ENCODE data around the gene GPR108.
"Not testable (repeated sequence)": the region's sequence is repeated elsewhere in the genome, so short reads cannot be mapped to it uniquely, and the experiment has no call there.

Gene GPR108

GRCh38 chr19:6769006-6769619 is 31.7 kb upstream of the GPR108 start:
- no peak overlapping the region for H3K4me2 ChIP-seq (ENCODE audit: low read length)
- no peaks in the 10 kb centered on the region for H3K36me3 ChIP-seq (ENCODE audit: insufficient read depth, low read length)
- no peak overlapping the region for H3K4me3 ChIP-seq (ENCODE audit: low read length)
- H3K9ac ChIP-seq (ENCODE audit: low read depth, low read length): no peak overlapping the region
- H3K9me3 ChIP-seq (replicated peaks; ENCODE audit: low read length): no peaks in the 10 kb centered on the region
- H3K27me3 ChIP-seq (ENCODE audit: control insufficient read depth, insufficient read depth, low read length): peaks cover 22% of the 10 kb centered on the region
- H3K4me1 ChIP-seq (ENCODE audit: control insufficient read depth, insufficient read depth, low read length): peaks cover 5% of the 10 kb centered on the region

DNA sequence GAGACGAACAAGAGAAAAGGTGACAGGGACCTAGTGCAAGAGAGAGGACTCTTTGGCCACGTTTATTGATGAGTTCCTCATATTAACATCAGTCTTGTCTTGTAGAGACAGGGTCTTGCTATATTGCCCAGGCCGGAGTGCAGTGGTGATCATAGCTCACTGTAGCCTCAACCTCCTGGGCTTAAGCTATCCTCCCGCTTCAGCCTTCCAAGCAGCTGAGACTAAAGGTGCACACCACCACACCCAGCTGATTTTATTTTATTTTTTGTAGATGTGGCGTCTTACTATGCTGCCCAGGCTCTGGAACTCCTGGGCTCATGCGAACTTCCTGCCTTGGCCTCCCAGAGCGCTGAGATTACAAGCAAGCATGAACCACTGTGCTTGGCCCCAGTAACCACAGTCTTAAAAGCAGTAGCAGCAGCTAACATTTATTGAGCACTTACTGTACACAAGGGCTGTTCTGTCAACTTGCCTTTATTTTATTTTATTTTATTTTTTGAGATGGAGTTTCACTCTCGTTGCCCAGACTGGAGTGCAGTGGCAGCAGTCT is 30.9 kb upstream of the GPR108 start:
- Histone ChIP-seq H3K9ac (ENCODE audit: low read depth, low read length) (no peak overlapping the region), H3K9me3 (replicated peaks; ENCODE audit: low read length) (no peaks in the 10 kb centered on the region), H3K4me1 (ENCODE audit: control insufficient read depth, insufficient read depth, low read length) (peaks cover 5% of the 10 kb centered on the region), H3K36me3 (ENCODE audit: insufficient read depth, low read length) (no peaks in the 10 kb centered on the region), H3K4me3 (ENCODE audit: low read length) (no peak overlapping the region), H3K27me3 (ENCODE audit: control insufficient read depth, insufficient read depth, low read length) (peaks cover 22% of the 10 kb centered on the region), H3K4me2 (ENCODE audit: low read length) (no peak overlapping the region)

GRCh38 chr19:6767357-6768235 is 30.2 kb upstream of the GPR108 start, which contains the start of gene SH2D3A:
TSS of gene SH2D3A (minus strand) at chr19:6767435. CDS start at chr19:6763748, 3,687 bp downstream.
- H3K4me3 ChIP-seq (ENCODE audit: low read length): no peak within 1 kb of the TSS
- peaks cover 22% of the 10 kb centered on the region for H3K27me3 ChIP-seq (ENCODE audit: control insufficient read depth, insufficient read depth, low read length)
- H3K4me2 ChIP-seq (ENCODE audit: low read length): peak within 1 kb of the TSS; percentile 25
- no peaks in the 10 kb centered on the region for H3K36me3 ChIP-seq (ENCODE audit: insufficient read depth, low read length)
- no peak within 1 kb of the TSS for H3K9ac ChIP-seq (ENCODE audit: low read depth, low read length)
- H3K9me3 ChIP-seq (replicated peaks; ENCODE audit: low read length): no peaks in the 10 kb centered on the region
- H3K4me1 ChIP-seq (ENCODE audit: control insufficient read depth, insufficient read depth, low read length): peaks cover 5% of the 10 kb centered on the region

DNA sequence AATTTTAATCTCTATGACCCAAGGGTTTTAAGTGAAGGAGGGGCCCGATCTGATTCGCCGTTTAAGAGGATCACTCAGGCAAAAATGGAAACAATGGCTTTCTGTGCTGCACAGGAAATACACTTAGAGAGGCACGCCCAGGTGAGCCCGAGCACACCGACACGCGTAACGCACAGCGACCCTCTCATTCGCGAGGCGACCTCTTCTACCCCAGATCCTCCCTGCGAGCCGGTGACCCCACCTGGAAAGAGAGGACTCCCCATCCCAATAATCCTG is 29.6 kb upstream of the GPR108 start:
- H3K4me3 ChIP-seq (ENCODE audit: low read length): no peak overlapping the region

DNA sequence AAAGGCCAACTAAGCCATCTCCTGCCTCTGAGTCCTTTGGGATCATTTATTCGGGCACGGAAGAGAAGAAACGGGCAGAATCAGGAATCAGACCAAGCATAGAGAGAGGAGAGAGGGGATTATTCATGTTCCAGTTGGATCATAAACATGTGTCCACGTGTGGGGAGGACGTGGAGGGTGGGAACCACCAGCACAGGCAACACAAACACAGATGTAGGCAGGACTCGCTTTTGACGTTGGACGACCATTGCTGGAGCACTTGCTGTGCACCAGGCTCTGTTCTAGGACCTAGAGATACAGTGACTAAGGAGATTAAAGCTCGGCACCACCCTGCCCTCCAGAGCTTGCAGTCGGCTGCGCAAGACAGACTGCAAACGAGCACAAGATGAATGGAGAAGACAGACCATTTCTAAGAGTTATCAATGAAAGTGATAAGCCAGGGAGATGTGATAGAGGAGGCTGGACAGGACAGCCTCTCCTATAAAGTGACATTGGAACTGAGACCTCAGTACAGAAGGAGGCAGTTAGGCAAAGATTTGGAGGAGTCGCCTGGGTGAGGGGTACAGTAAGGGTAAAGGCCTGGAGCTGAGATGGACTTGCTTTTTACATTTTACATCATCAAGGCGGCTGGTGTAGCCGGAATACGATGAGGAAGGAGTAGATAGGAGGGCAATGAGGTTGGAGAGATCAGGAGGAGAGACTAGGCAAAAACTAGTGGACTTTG is 29.1 kb upstream of the GPR108 start:
- peaks cover 5% of the 10 kb centered on the region for H3K4me1 ChIP-seq (ENCODE audit: control insufficient read depth, insufficient read depth, low read length)
- no peak overlapping the region for H3K4me2 ChIP-seq (ENCODE audit: low read length)
- no peaks in the 10 kb centered on the region for H3K36me3 ChIP-seq (ENCODE audit: insufficient read depth, low read length)
- H3K9ac ChIP-seq (ENCODE audit: low read depth, low read length): no peak overlapping the region
- H3K9me3 ChIP-seq (replicated peaks; ENCODE audit: low read length): no peaks in the 10 kb centered on the region
- peaks cover 22% of the 10 kb centered on the region for H3K27me3 ChIP-seq (ENCODE audit: control insufficient read depth, insufficient read depth, low read length)
- no peak overlapping the region for H3K4me3 ChIP-seq (ENCODE audit: low read length)

More for the DNA sequence above, 29.6 kb upstream of the GPR108 start:
- peaks cover 22% of the 10 kb centered on the region for H3K27me3 ChIP-seq (ENCODE audit: control insufficient read depth, insufficient read depth, low read length)
- H3K4me1 ChIP-seq (ENCODE audit: control insufficient read depth, insufficient read depth, low read length): peaks cover 5% of the 10 kb centered on the region
- no peaks in the 10 kb centered on the region for H3K36me3 ChIP-seq (ENCODE audit: insufficient read depth, low read length)
- H3K9me3 ChIP-seq (replicated peaks; ENCODE audit: low read length): no peaks in the 10 kb centered on the region
- H3K9ac ChIP-seq (ENCODE audit: low read depth, low read length): no peak overlapping the region
- H3K4me2 ChIP-seq (ENCODE audit: low read length): peak overlapping the region; percentile 25

- H3K9ac ChIP-seq (ENCODE audit: low read depth, low read length): no peak overlapping the region
- H3K4me2 ChIP-seq (ENCODE audit: low read length): no peak overlapping the region
- no peaks in the 10 kb centered on the region for H3K9me3 ChIP-seq (replicated peaks; ENCODE audit: low read length)
- no peak overlapping the region for H3K4me3 ChIP-seq (ENCODE audit: low read length)
- peaks cover 22% of the 10 kb centered on the region for H3K27me3 ChIP-seq (ENCODE audit: control insufficient read depth, insufficient read depth, low read length)
- H3K4me1 ChIP-seq (ENCODE audit: control insufficient read depth, insufficient read depth, low read length): peaks cover 5% of the 10 kb centered on the region
- H3K36me3 ChIP-seq (ENCODE audit: insufficient read depth, low read length): no peaks in the 10 kb centered on the region
Measured at GRCh38 chr19:6765738-6766356, 28.5 kb upstream of the GPR108 start.

DNA sequence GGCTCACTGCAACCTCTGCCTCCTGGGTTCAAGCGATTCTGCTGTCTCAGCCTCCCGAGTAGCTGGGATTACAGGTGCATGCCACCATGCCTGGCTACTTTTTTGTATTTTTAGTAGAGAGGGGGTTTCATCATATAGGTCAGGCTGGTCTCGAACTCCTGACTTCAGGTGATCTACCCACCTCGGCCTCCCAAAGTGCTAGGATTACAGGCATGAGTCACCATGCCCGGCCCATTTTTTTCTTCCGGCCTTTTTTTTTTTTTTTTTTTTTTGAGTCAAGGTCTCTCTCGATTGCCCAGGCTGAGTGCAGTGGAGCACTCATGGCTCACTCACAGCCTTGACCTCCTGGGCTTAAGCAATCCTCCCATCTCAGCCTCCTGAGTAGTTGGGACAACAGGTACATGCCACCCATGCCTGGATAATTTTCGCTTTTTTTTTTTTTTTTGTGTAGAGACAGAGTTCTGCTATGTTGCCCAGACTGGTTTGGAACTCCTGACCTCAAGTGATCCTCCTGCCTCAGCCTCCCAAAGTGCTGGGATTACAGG is 24.9 kb upstream of the GPR108 start:
- H3K9ac ChIP-seq (ENCODE audit: low read depth, low read length); H3K4me3 ChIP-seq (ENCODE audit: low read length); H3K4me2 ChIP-seq (ENCODE audit: low read length); H3K9me3 ChIP-seq (replicated peaks; ENCODE audit: low read length); H3K36me3 ChIP-seq (ENCODE audit: insufficient read depth, low read length); H3K4me1 ChIP-seq (ENCODE audit: control insufficient read depth, insufficient read depth, low read length): not testable (repeated sequence)
- peaks cover 16% of the 10 kb centered on the region for H3K27me3 ChIP-seq (ENCODE audit: control insufficient read depth, insufficient read depth, low read length)

- Histone ChIP-seq H3K4me1 (ENCODE audit: control insufficient read depth, insufficient read depth, low read length) (no peaks in the 10 kb centered on the region), H3K9me3 (replicated peaks; ENCODE audit: low read length) (no peaks in the 10 kb centered on the region), H3K9ac (ENCODE audit: low read depth, low read length) (no peak overlapping the region), H3K36me3 (ENCODE audit: insufficient read depth, low read length) (no peaks in the 10 kb centered on the region), H3K27me3 (ENCODE audit: control insufficient read depth, insufficient read depth, low read length) (peaks cover 5% of the 10 kb centered on the region), H3K4me3 (ENCODE audit: low read length) (no peak overlapping the region), H3K4me2 (ENCODE audit: low read length) (no peak overlapping the region)
Measured at GRCh38 chr19:6761053-6761676, 23.8 kb upstream of the GPR108 start.

DNA sequence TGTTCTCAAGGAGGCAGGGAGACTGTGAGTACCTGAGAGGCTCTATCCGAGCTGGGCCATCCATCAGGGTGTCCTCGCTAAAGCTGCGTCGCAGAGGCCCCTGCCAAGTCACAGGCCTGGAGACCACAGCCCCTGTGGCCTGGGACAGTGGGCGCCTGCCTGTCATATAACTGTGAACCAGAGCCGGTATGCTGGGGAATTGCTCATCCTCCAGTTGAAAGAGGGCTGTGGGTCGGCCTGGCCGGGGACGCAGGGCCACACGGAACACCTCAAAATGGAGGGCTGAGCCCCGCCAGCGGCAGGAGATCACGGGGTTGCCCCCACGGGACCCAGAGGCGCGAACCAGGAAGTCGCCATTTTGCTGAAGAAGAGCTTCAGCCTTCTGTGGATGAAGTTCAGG is 23.2 kb upstream of the GPR108 start:
- Histone ChIP-seq H3K4me3 (ENCODE audit: low read length) (no peak overlapping the region), H3K36me3 (ENCODE audit: insufficient read depth, low read length) (no peaks in the 10 kb centered on the region), H3K9me3 (replicated peaks; ENCODE audit: low read length) (no peaks in the 10 kb centered on the region), H3K9ac (ENCODE audit: low read depth, low read length) (no peak overlapping the region), H3K4me2 (ENCODE audit: low read length) (no peak overlapping the region), H3K27me3 (ENCODE audit: control insufficient read depth, insufficient read depth, low read length) (no peaks in the 10 kb centered on the region), H3K4me1 (ENCODE audit: control insufficient read depth, insufficient read depth, low read length) (no peaks in the 10 kb centered on the region)

GRCh38 chr19:6754653-6755463 is 17.5 kb upstream of the GPR108 start:
- Histone ChIP-seq H3K4me1 (ENCODE audit: control insufficient read depth, insufficient read depth, low read length) (peaks cover 9% of the 10 kb centered on the region), H3K9me3 (replicated peaks; ENCODE audit: low read length) (no peaks in the 10 kb centered on the region), H3K4me2 (ENCODE audit: low read length) (no peak overlapping the region), H3K4me3 (ENCODE audit: low read length) (no peak overlapping the region), H3K27me3 (ENCODE audit: control insufficient read depth, insufficient read depth, low read length) (no peaks in the 10 kb centered on the region), H3K36me3 (ENCODE audit: insufficient read depth, low read length) (peaks cover 21% of the 10 kb centered on the region), H3K9ac (ENCODE audit: low read depth, low read length) (no peak overlapping the region)
